Common myeloid progenitor, CD34-positive (primary cell): ENCODE data around the gene ADGRB3.
A peak's percentile ranks its signal among the peaks of the same experiment; 100 is the strongest.

Experiments used
- CTCF ChIA-PET: fragments of 350-600 bp; sonication (Branson Sonifier 250); formaldehyde crosslinking; loops from one replicate; lab custom pipeline; 2021; ENCODE audit warnings: antibody characterized with exemption; lab: Charles Lee
- POLR2A ChIA-PET: fragments of 350-600 bp; sonication (Branson Sonifier 250); formaldehyde crosslinking; loops from one replicate; lab custom pipeline; 2021; ENCODE audit warnings: antibody characterized with exemption; lab: Charles Lee
- DNase-seq, 3 donors: peaks; one replicate each; pipeline versions ENCODE4 v3.0.0 to v3.0.0-alpha.2; 2013
- H3K27ac ChIP-seq, 2 experiments: 1 replicate in 1 of 2; 2 replicates in 1 of 2; pipeline ENCODE4 v1.7.0; 2013; ENCODE audit warnings: inconsistent platforms in 2 of 2, low read length in 2 of 2, mild to moderate bottlenecking in 2 of 2, low read depth in 1 of 2, moderate library complexity in 1 of 2; ENCODE audit not compliant: severe bottlenecking in 2 of 2, insufficient read depth in 1 of 2, poor library complexity in 1 of 2
- H3K27me3 ChIP-seq, 5 experiments: replicated peaks in 2 of 5; 1 replicate in 3 of 5; 2 replicates in 2 of 5; pipeline versions ENCODE4 v1.6.1 to v1.7.0; 2013; ENCODE audit warnings: low read length in 4 of 5, mild to moderate bottlenecking in 2 of 5, moderate library complexity in 2 of 5, inconsistent platforms in 1 of 5; ENCODE audit not compliant: insufficient read depth in 5 of 5, control insufficient read depth in 4 of 5
- H3K36me3 ChIP-seq, 4 experiments: 1 replicate in 2 of 4; 2 replicates in 2 of 4; pipeline versions ENCODE4 v1.6.1 to v1.7.0; 2013; ENCODE audit warnings: low read length in 3 of 4, control low read depth in 1 of 4, mild to moderate bottlenecking in 1 of 4; ENCODE audit not compliant: control insufficient read depth in 4 of 4, insufficient read depth in 4 of 4
- H3K4me1 ChIP-seq, 4 experiments: 1 replicate in 3 of 4; 2 replicates in 1 of 4; pipeline versions ENCODE4 v1.6.1 to v1.7.1; 2013; ENCODE audit warnings: low read length in 3 of 4, mild to moderate bottlenecking in 3 of 4, control low read depth in 1 of 4, inconsistent platforms in 1 of 4, moderate library complexity in 1 of 4; ENCODE audit not compliant: control insufficient read depth in 4 of 4, insufficient read depth in 4 of 4; ENCODE audit errors: control extremely low read depth in 1 of 4
- H3K4me3 ChIP-seq, 7 experiments: 1 replicate in 4 of 7; 2 replicates in 3 of 7; pipeline versions ENCODE4 v1.5.1 to v1.7.0; 2013; ENCODE audit warnings: mild to moderate bottlenecking in 7 of 7, low read length in 6 of 7, moderate library complexity in 6 of 7, inconsistent platforms in 2 of 7, low read depth in 2 of 7, control low read depth in 1 of 7; ENCODE audit not compliant: insufficient read depth in 4 of 7, control insufficient read depth in 1 of 7; ENCODE audit errors: extremely low read depth in 1 of 7
- H3K9me3 ChIP-seq, 5 experiments: 1 replicate in 4 of 5; 2 replicates in 1 of 5; pipeline versions ENCODE4 v1.6.1 to v1.7.1; 2013; ENCODE audit warnings: low read length in 4 of 5, mild to moderate bottlenecking in 2 of 5, inconsistent platforms in 1 of 5, low read depth in 1 of 5, moderate library complexity in 1 of 5; ENCODE audit not compliant: control insufficient read depth in 4 of 5, insufficient read depth in 2 of 5; ENCODE audit errors: control extremely low read depth in 1 of 5
- WGBS: methylation state at CpG from one replicate; pipeline ENCODE4 v1.1.5; 2013; ENCODE audit not compliant: insufficient coverage; 5-methylcytosine and 5-hydroxymethylcytosine counted together

The ADGRB3 gene

DNA sequence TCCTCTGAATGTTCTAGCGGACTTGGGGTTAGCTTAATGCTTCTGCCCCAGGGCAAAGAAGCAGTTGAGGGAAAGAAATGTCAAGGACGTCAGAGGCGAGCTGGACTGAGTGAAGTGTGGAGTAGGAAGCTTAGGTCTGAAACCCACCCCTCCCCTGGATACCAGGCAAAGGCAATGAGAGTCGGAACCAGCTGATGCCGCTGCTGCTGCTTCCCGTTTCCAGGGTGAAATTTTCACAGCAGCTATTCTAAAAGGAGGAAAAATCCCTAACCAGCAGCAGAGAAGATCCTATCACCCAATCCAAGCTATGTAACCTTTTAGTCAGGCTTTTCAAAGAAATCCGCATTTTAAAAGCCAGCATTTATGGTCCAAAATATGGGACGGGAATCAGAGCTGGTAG, 597.4 kb downstream of the ADGRB3 start:
- peaks cover 0 to 3% (median 0%) of the 10 kb centered on the region in 5 experiments for H3K9me3 ChIP-seq
- ChIA-PET CTCF (no interaction called here), POLR2A (no interaction called here)
- H3K27me3 ChIP-seq, result peaks cover 0 to 2% (median 0%) of the 10 kb centered on the region in 5 experiments
- no peaks in the 10 kb centered on the region for H3K36me3 ChIP-seq
- H3K4me3 ChIP-seq, result no peak overlapping the region
- WGBS, result 7% methylated on average over 3 of the region's 8 CpGs
- DNase-seq, result no peak
- no peak overlapping the region for H3K27ac ChIP-seq
- H3K4me1 ChIP-seq, result no peaks in the 10 kb centered on the region

DNA sequence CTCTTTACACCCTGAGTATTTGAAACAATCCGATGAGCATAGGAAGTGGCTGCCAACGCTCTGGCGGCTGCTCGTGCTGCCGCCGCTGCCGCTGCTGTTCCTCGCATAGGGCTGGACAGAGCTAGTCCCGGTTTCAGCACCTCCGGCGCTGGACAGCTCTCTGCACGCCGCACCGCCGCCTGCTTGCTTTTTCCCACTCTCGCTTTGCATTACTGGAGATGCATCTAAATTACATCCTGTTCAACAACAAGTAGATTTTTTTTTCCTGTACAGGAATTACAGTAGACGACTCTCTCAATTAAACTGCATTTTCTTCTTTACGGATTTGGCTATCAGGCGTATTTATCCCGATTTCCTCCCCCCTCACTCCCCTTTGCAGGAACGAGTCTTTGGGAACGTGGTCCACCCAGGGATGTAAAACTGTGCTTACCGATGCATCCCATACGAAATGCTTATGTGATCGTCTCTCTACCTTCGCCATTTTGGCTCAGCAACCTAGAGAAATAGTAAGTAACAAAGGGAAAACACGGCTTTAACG, 597.9 kb downstream of the ADGRB3 start:
- CTCF ChIA-PET, result no interaction called here
- H3K9me3 ChIP-seq, result peaks cover 0 to 3% (median 0%) of the 10 kb centered on the region in 5 experiments
- POLR2A ChIA-PET, result no interaction called here
- no peak overlapping the region for H3K4me3 ChIP-seq
- H3K36me3 ChIP-seq, result no peaks in the 10 kb centered on the region
- WGBS, result 4% methylated on average over 22 of the region's 28 CpGs
- peaks cover 0 to 2% (median 0%) of the 10 kb centered on the region in 5 experiments for H3K27me3 ChIP-seq
- peak; percentile 45 to 73 (median 72) for DNase-seq
- no peaks in the 10 kb centered on the region for H3K4me1 ChIP-seq
- no peak overlapping the region for H3K27ac ChIP-seq

DNA sequence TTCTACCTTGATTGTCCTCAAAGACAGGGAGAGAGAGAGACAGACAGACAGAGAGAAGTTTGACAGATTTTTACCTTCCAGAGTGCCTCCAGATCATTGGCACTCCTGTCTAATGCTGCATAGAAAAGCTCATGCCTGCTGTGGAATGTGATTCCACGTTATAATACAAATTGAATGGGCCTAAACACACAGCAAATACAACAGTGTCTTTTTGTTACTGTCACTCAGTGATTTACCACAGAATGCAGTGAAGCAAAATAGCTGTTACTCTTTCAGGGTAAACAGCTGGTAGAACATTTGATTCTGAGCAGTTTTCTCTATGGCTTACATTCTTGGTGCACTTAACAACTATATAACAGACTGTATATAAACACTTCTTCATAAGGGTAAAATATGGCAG, 603.0 kb downstream of the ADGRB3 start:
- Histone ChIP-seq H3K4me1 (no peaks in the 10 kb centered on the region), H3K27ac (no peak overlapping the region), H3K9me3 (no peaks in the 10 kb centered on the region), H3K4me3 (no peak overlapping the region), H3K27me3 (no peaks in the 10 kb centered on the region), H3K36me3 (no peaks in the 10 kb centered on the region)
- CTCF ChIA-PET, result no interaction called here
- 57% methylated on average over 1 of the region's 1 CpG for WGBS
- POLR2A ChIA-PET, result no interaction called here
- no peak for DNase-seq

DNA sequence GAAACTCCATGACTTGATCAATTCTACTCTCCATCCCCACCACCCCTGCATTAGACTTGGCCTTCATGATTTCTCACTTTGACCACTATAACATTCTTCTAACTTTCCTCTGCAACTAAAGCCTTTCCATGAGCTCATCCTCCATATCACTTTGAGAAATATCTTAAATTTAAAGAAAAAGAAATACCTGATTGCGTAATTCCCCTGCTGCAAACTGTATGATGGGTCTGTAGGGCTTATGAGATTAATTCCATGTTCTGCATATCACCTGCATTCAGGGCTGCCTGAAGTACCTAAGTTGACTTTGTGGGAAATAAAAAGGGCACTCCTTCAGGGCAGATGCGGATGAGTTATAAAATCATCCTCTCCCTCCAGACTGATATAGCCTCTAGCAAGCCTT, 611.9 kb downstream of the ADGRB3 start:
- ChIA-PET CTCF (no interaction called here), POLR2A (interaction anchor here (0.5 kb wide), 1 partner anchor 441 kb away, joined by 4 read pairs; no protein-coding TSS in a partner anchor)
- WGBS, result 100% methylated on average over 1 of the region's 2 CpGs
- H3K27ac ChIP-seq, result no peak overlapping the region
- no peak for DNase-seq
- H3K36me3 ChIP-seq, result no peaks in the 10 kb centered on the region
- no peaks in the 10 kb centered on the region for H3K4me1 ChIP-seq
- no peaks in the 10 kb centered on the region for H3K27me3 ChIP-seq
- no peaks in the 10 kb centered on the region for H3K9me3 ChIP-seq
- no peak overlapping the region for H3K4me3 ChIP-seq

DNA sequence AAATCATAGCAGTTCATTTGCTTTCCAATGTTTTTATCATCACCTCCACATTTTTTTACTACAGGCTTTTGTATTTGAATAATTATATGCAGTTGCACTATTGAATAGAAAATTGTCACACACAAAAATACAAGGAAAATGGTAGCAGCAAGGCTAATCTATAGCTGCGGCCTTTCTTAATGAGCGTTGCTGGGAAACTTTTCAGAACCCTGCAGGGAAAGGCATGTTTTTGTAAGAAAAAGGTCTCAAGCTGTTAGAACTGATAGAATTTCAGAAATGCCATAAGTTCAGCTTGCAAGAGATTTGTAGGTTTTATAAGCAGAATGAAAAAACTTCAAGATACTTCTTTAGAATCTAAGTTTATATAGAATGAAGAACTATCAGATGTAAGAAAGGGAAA, 625.9 kb downstream of the ADGRB3 start:
- H3K27ac ChIP-seq, result no peak overlapping the region
- H3K27me3 ChIP-seq, result no peaks in the 10 kb centered on the region
- H3K4me3 ChIP-seq, result no peak overlapping the region
- CTCF ChIA-PET, result no interaction called here
- H3K9me3 ChIP-seq, result no peaks in the 10 kb centered on the region
- WGBS, result 67% methylated on average over 2 of the region's 2 CpGs
- DNase-seq, result no peak
- POLR2A ChIA-PET, result no interaction called here
- no peaks in the 10 kb centered on the region for H3K36me3 ChIP-seq
- no peaks in the 10 kb centered on the region for H3K4me1 ChIP-seq

DNA sequence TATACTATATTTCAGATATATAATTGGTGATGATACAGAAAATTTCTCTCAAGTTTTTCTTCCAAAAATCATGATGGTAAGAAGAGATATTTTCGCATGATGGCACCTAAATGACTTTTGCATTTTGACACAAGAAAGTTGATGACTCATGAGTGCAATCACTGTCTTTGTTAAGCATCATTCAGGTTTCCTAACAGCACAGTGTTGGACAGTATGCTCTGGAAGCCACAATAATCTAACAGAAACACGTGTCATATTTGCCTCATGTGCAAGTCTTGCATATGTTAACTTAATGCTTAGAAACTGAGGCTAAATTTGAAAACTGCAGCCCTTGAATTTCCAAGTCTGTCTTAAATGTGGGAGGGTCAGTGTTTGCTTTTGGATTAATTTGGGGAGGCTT, 628.2 kb downstream of the ADGRB3 start:
- 100% methylated on average over 2 of the region's 2 CpGs for WGBS
- Histone ChIP-seq H3K4me3 (no peak overlapping the region), H3K27ac (no peak overlapping the region), H3K36me3 (no peaks in the 10 kb centered on the region), H3K27me3 (no peaks in the 10 kb centered on the region), H3K9me3 (no peaks in the 10 kb centered on the region), H3K4me1 (no peaks in the 10 kb centered on the region)
- POLR2A ChIA-PET, result no interaction called here
- CTCF ChIA-PET, result no interaction called here
- no peak for DNase-seq

DNA sequence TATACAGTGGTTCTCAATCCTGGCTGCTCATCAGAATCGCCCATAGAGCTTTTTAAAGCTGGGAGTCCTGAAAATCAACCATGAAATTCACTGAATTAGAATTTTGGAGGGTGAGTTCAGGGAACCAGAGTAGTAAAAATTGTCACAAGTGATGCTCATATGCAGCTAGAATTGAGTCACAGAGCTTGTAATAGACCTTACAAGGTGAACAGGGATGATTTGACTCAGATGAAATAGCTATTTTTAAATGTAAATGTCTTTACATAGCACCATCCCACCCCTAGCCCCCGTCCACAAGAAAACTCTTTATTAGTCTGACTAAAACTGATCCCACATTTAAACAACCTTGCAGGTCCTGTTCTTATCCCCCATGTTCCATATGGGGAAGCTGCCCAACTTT, 630.0 kb downstream of the ADGRB3 start:
- 89% methylated on average over 2 of the region's 2 CpGs for WGBS
- Histone ChIP-seq H3K27ac (no peak overlapping the region), H3K9me3 (no peaks in the 10 kb centered on the region), H3K4me1 (no peaks in the 10 kb centered on the region), H3K27me3 (no peaks in the 10 kb centered on the region), H3K4me3 (no peak overlapping the region), H3K36me3 (no peaks in the 10 kb centered on the region)
- no peak for DNase-seq
- ChIA-PET CTCF (no interaction called here), POLR2A (no interaction called here)
